ENCODE results near the gene PCBP2.

PCBP2 gene

GRCh38 chr12:53464685-53465418, 12.9 kb downstream of the PCBP2 start:
- TF ChIP-seq GATA2 (IDR thresholded peaks at IDR 0.05; ENCODE audit: low read depth, low read length) (no peak), GATA3 (IDR thresholded peaks at IDR 0.05; ENCODE audit: low read depth, low read length) (no peak)

GRCh38 chr12:53465679-53466078, 13.8 kb downstream of the PCBP2 start:
- no peak for TF ChIP-seq GATA3 (IDR thresholded peaks at IDR 0.05; ENCODE audit: low read depth, low read length)

DNA sequence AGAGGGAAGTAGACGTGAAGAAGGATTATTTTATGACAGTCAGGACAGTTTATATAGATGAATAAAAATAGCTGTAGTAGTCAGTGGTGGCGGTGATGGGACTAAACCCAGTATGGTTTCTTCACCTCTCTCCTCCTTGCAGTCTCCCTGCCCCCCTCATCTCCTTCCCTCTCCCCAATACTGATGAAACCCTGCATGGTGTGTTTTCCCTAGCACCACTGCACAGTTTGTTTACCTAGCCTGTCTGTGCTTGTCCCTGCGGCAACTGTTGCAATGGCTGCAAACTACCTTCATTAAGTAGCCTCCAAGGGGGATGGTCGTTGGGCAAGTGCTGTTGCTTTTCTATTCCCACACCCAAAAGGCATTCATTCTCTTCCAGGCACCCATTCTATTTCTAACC, 14.7 kb downstream of the PCBP2 start:
- TF ChIP-seq GATA2 (IDR thresholded peaks at IDR 0.05; ENCODE audit: low read depth, low read length) (no peak), GATA3 (IDR thresholded peaks at IDR 0.05; ENCODE audit: low read depth, low read length) (no peak)

- TF ChIP-seq GATA3 (IDR thresholded peaks at IDR 0.05; ENCODE audit: low read depth, low read length) (no peak), GATA2 (IDR thresholded peaks at IDR 0.05; ENCODE audit: low read depth, low read length) (no peak)
Observed at GRCh38 chr12:53467082-53467481, 15.2 kb downstream of the PCBP2 start.

GRCh38 chr12:53467880-53468279, 16.0 kb downstream of the PCBP2 start:
- TF ChIP-seq GATA3 (IDR thresholded peaks at IDR 0.05; ENCODE audit: low read depth, low read length) = no peak
- TF ChIP-seq GATA2 (IDR thresholded peaks at IDR 0.05; ENCODE audit: low read depth, low read length) = no peak

DNA sequence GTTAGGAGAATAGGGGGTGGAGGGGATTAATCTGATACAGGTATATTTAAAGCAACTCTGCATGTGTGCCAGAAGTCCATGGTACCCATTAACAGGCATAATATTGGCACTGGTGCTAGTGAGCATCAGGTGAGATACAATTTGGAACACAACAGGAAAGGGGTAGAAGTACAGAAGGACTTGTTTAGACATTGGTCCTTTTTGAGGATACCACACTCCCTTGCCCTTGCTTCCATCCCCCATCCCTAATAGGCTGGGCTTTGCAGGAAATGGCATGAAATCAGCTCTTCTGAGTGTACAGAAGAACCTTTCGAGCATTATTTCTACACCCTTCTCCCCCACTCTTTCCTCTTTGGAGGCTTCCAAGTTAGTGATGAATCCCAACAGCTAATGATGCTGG, 16.4 kb downstream of the PCBP2 start:
- TF ChIP-seq GATA3 (IDR thresholded peaks at IDR 0.05; ENCODE audit: low read depth, low read length) (no peak), GATA2 (IDR thresholded peaks at IDR 0.05; ENCODE audit: low read depth, low read length) (no peak)

GRCh38 chr12:53472056-53472582, 20.2 kb downstream of the PCBP2 start:
- TF ChIP-seq GATA2 (IDR thresholded peaks at IDR 0.05; ENCODE audit: low read depth, low read length) (no peak), GATA3 (IDR thresholded peaks at IDR 0.05; ENCODE audit: low read depth, low read length) (no peak)

DNA sequence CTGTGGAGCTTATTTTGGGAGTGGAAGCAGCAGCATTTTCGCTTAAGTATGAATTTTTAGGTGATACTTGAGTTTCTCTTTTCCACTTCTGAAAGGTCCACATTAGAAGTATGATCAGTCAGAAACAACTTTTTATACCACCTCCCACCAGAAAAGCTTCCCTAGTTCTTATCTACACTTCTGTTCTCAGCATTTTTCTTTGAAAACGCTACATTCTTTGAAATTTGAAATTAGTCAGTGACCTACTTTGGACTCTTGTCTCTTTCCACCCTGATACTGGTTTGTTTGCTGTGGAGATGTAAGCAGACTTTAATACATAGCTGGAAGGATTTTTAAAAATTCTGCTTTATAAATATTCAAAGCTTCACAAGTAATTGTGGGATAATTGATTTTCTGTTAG, 22.2 kb downstream of the PCBP2 start:
- TF ChIP-seq GATA3 (IDR thresholded peaks at IDR 0.05; ENCODE audit: low read depth, low read length) (no peak), GATA2 (IDR thresholded peaks at IDR 0.05; ENCODE audit: low read depth, low read length) (no peak)

DNA sequence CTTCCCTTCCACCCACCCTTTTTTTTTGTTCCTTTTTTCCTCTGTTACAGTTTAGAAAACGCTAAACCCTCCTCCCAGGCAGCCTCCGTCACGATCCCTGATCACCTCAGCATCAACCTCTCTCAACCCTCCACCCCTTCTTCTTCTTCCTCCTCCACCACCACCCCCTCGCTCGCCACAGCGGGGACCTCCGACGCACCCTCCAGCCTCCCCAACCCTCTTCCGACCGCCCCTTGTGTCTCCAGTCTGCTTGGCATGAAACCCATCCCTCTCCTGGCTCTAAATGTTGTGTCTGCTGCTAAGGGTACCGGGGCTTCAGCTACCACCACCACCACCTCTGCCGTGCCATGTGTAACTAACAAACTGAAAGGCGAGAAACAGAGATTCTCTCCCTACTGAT, 22.9 kb downstream of the PCBP2 start:
- TF ChIP-seq GATA2 (IDR thresholded peaks at IDR 0.05; ENCODE audit: low read depth, low read length) (no peak), GATA3 (IDR thresholded peaks at IDR 0.05; ENCODE audit: low read depth, low read length) (no peak)

DNA sequence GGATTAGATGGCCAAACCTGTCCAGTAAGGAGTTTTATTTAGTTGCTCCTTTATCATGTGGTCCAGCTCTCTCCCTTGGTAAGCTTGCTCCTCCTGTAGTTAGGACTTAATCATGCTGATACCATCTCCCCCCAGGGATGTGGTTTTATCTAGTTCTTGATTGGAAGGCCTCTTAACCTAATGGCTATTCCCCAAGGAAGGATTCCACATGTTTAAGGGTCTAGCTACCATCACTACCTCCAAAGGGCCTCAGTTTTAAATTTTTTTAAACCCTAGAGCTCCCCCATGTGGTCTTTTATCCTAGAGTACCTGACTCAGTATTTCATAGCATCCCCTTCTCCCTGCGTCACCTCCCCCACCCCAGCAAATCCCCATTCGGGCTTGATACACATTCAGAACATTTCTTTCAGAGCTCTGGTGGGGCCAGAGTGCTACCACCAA, 24.9 kb downstream of the PCBP2 start:
- no peak for TF ChIP-seq GATA3 (IDR thresholded peaks at IDR 0.05; ENCODE audit: low read depth, low read length)
- no peak for TF ChIP-seq GATA2 (IDR thresholded peaks at IDR 0.05; ENCODE audit: low read depth, low read length)

DNA sequence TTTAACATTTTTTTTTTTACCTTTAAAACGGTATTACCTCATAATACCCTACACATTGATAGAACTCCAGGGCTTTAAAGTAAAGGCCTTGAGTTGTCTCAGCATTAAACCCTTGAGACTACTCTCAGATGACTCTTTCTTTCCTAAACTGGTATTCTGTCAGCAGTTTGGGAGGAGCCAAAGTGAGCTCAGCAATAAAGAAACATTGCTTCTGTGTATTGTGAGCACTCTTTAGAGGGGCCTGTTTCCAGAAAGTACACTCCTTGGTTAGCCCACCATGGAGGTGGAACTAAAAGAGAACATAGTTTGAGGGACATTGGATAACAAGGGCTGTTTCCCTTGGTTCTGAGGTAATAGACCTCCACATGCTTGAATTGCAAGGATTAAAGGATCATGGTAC, 27.0 kb downstream of the PCBP2 start:
- TF ChIP-seq GATA2 (IDR thresholded peaks at IDR 0.05; ENCODE audit: low read depth, low read length) (no peak), GATA3 (IDR thresholded peaks at IDR 0.05; ENCODE audit: low read depth, low read length) (no peak)

DNA sequence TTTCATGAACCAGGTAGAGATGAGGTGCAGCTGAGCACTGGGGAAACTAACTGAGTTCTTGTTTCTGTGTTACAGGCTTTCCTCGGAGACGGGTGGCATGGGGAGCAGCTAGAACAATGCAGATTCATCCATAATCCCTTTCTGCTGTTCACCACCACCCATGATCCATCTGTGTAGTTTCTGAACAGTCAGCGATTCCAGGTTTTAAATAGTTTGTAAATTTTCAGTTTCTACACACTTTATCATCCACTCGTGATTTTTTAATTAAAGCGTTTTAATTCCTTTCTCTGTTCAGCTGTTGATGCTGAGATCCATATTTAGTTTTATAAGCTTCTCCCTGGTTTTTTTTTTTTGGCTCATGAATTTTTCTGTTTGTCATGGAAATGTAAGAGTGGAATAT, 27.4 kb downstream of the PCBP2 start:
- TF ChIP-seq GATA2 (IDR thresholded peaks at IDR 0.05; ENCODE audit: low read depth, low read length) = no peak
- no peak for TF ChIP-seq GATA3 (IDR thresholded peaks at IDR 0.05; ENCODE audit: low read depth, low read length)

DNA sequence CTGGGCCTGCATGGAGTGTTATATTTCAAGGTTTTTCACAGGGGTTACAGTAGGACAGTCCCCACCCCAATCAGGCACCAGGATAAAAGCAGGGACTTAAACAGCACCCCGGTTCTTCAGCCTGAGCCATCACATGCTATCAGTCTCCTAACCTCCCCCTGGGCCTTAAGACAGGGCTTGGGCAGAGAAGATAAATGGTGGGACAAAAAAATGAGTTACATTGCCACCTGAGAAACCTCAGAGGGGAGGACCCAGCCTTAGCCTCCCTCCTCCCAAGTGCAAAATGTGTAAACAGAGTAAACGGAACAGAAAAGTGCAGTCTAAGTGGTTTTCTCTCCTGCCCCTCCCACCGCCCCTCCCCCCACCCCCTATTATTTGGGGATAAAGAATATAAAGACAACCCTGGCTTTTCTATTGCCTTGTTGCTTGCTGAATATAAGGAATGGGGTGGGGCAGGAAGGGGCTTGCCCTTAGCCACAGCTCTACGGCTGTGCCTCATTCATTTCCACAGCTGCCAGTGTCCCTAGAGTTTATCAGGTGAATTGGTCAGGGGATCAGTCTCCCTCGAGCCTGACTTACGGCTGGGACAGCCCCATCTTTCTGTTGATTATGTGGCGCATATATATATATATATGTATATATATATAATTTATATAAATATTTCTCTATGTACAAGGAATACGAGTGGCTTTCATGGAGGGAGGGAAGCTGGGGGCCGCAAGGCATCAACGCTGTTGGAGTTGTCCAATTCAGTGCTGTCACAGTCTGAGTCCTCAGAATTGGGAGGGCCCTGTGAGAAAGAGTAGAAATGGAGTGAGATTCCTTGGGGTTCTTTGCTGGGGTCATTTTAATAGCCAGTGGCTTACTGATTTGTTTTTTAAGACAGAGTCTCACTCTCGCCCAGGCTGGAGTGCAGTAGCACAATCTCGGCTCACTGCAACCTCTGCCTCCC, 28.9 kb downstream of the PCBP2 start:
- TF ChIP-seq GATA3 (IDR thresholded peaks at IDR 0.05; ENCODE audit: low read depth, low read length) = no peak
- TF ChIP-seq GATA2 (IDR thresholded peaks at IDR 0.05; ENCODE audit: low read depth, low read length) = no peak

DNA sequence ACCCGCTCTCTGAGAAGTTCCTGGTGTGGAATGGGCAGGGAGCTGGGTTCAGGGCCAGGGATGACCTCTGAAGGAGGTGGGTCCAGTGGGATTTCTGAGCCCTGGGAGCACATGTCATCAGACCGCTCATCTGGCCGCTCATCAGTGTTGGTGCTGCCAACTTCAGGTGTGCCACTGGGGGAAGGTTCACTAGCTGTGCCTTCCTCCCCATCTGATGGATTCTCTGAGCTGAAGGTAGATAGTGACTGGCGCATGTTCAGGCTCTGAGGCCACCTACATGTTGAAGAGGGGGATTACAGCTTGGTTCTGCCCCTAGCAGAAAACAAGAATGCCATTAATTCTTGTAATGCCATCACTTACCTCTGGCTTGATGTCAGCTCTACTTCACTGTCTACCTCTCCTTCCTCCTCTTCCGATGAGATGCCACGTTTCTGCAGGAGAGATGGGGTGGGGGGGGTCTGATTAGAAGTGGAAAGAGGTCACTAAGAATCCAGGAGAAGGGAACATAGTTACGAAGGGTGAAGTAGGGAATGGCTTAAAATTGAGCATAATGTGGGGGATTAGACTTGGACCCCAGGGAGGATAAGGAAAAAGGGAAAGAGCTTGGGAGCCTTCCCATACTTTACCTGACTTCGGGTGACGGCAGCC, 30.2 kb downstream of the PCBP2 start:
- TF ChIP-seq GATA2 (IDR thresholded peaks at IDR 0.05; ENCODE audit: low read depth, low read length) (no peak), GATA3 (IDR thresholded peaks at IDR 0.05; ENCODE audit: low read depth, low read length) (no peak)
